Measurements from ENCODE around the gene TBL1XR1. TPM values are rescaled to one million over a fixed set of nuclear protein-coding genes. Genes with fewer than 3 reads are reported as not detected.

Gene TBL1XR1
- total and polyA plus RNA-seq, 3 experiments from 2014 or later, result 36.3 to 193 (median 173) TPM

DNA sequence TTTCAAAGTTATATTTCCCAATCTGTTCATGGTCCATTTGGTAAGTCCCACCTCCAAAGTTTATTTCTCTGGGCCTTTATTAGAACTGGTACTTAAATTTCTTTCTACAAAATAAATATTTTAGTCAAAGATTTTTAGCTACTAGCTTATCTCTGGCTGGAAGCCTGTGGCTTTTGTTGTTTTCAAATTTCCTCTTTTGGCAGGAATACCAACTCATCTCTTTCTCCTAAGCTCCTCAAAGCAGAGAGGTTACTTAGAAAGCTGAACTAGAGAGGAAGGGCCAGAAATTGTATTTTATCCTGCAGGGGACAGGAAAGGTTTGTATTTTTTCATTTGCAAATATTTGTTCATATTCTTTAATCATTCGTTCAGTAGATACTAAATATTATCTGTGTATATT lies 227.8 kb downstream of the TBL1XR1 start:
- Histone ChIP-seq H3K27me3 (ENCODE audit: insufficient read depth, low read length, poor library complexity, severe bottlenecking) (no peaks in the 10 kb centered on the region), H3K9me3 (ENCODE audit: low read length) (no peaks in the 10 kb centered on the region), H3K4me3 (ENCODE audit: low read length) (no peak overlapping the region), H3K36me3 (ENCODE audit: insufficient read depth, low read length) (no peaks in the 10 kb centered on the region), H3K4me1 (ENCODE audit: insufficient read depth, low read length) (no peaks in the 10 kb centered on the region), H3K27ac (ENCODE audit: low read depth, low read length) (no peak overlapping the region)
- Mint-ChIP-seq H3K4me1 (peaks cover 0 to 12% (median 6%) of the 10 kb centered on the region in 3 donors), H3K4me3 (no peak overlapping the region), H3K9me3 (no peaks in the 10 kb centered on the region), H3K27ac (no peak overlapping the region), H3K36me3 (no peaks in the 10 kb centered on the region), H3K27me3 (peaks cover 0 to 3% of the 10 kb centered on the region in 2 donors)
- CTCF ChIA-PET, result no interaction called here
- POLR2A ChIA-PET, result no interaction called here
- no peak for DNase-seq
